GM12878 (cell line): ENCODE results near the gene GAMT. TPM values are rescaled to one million over a fixed set of nuclear protein-coding genes. Genes with fewer than 3 reads are reported as not detected.

Experiments used
- BHLHE40 ChIP-seq, 2 experiments: fragments of 450-650 bp in 1 of 2; IDR thresholded peaks; 2 replicates each; pipeline ENCODE4 v1.6.1; 2011 to 2017; ENCODE audit warnings: low read depth in 2 of 2, borderline replicate concordance in 1 of 2, improper control_type of control experiment in 1 of 2, low read length in 1 of 2, mild to moderate bottlenecking in 1 of 2
- CREM ChIP-seq: IDR thresholded peaks from 2 replicates; pipeline ENCODE4 v1.6.1; 2014; ENCODE audit warnings: antibody characterized with exemption, low read depth
- DPF2 ChIP-seq: fragments of 450-650 bp; IDR thresholded peaks from 2 replicates; pipeline ENCODE4 v1.6.1; 2017; ENCODE audit warnings: mild to moderate bottlenecking
- GATAD2B ChIP-seq: fragments of 450-650 bp; conservative IDR thresholded peaks from 2 replicates; pipeline ENCODE4 v1.6.1; 2017; ENCODE audit warnings: low read depth, mild to moderate bottlenecking, moderate library complexity
- IKZF1 ChIP-seq: fragments of 450-650 bp; conservative IDR thresholded peaks from 2 replicates; pipeline ENCODE4 v1.6.1; 2017; ENCODE audit warnings: antibody characterized with exemption, mild to moderate bottlenecking
- LARP7 ChIP-seq: fragments of 450-650 bp; IDR thresholded peaks from 2 replicates; pipeline ENCODE4 v1.6.1; 2017; ENCODE audit warnings: mild to moderate bottlenecking
- NBN ChIP-seq: fragments of 450-650 bp; IDR thresholded peaks from 2 replicates; pipeline ENCODE4 v1.6.1; 2016
- NFXL1 ChIP-seq: fragments of 450-650 bp; IDR thresholded peaks from 2 replicates; pipeline ENCODE4 v1.6.1; 2017; ENCODE audit warnings: antibody characterized with exemption, mild to moderate bottlenecking, borderline replicate concordance
- RB1 ChIP-seq: fragments of 450-650 bp; formaldehyde crosslinking; IDR thresholded peaks from 2 replicates; pipeline ENCODE4 v1.6.1; 2017; ENCODE audit warnings: mild to moderate bottlenecking, borderline replicate concordance
- RUNX3 ChIP-seq: IDR thresholded peaks from 2 replicates; pipeline ENCODE4 v1.6.1; 2012; ENCODE audit warnings: low read length, inconsistent platforms
- ZNF207 ChIP-seq: fragments of 450-650 bp; IDR thresholded peaks from 2 replicates; pipeline ENCODE4 v1.6.1; 2014; ENCODE audit warnings: antibody characterized with exemption, mild to moderate bottlenecking, borderline replicate concordance
- ZNF592 ChIP-seq: fragments of 450-650 bp; IDR thresholded peaks from 2 replicates; pipeline ENCODE4 v1.6.1; 2017; ENCODE audit warnings: mild to moderate bottlenecking, moderate library complexity
- polyA plus RNA-seq, 11 experiments: library from polyadenylated mRNA; depleted of rRNA in 4 of 11; unstranded in 6 of 11; stranded (reverse) in 5 of 11; fragments of >200 nt; fragmentation: Nextera tagmentation in 4 of 11; fragmentation: Illumina TruSeq in 1 of 11; extraction: Ambion mirVana in 4 of 11; extraction: Trizol in 1 of 11; gene quantifications; 1 replicate in 1 of 11; 2 replicates in 10 of 11; pipeline versions ENCODE4 v1.2.1 to v1.2.3, GENCODE V29; 2011 to 2016; ENCODE audit warnings: inconsistent platforms in 2 of 11, missing spikeins in 2 of 11, low read depth in 1 of 11
- total RNA-seq, 4 experiments: library from RNA; depleted of rRNA in 3 of 4; stranded (reverse); fragments of >200 nt in 3 of 4; fragmentation: Illumina TruSeq in 1 of 4; extraction: Trizol in 1 of 4; gene quantifications; 2 replicates each; pipeline versions ENCODE4 v1.2.1 to v1.2.3, GENCODE V29; 2013 to 2021
- TF ChIP-seq, protein P1 (sequence below): fragments of 450-650 bp; IDR thresholded peaks from 2 replicates; pipeline ENCODE4 v1.6.1; 2017; ENCODE audit warnings: mild to moderate bottlenecking, moderate library complexity

The GAMT gene
- total and polyA plus RNA-seq, 10 of the 15 experiments (the other 5 are each of a cell fraction or from before 2014, with no cell fraction given) = 1.6 to 131 (median 38.8) TPM

- TF ChIP-seq ZNF592 (0 out of 2 replicates have a peak, but pooled peaks have one; percentile 44), GATAD2B (peak; percentile 95), BHLHE40 (IDR thresholded peaks at IDR 0.05; ENCODE audit: borderline replicate concordance in 1 of 2, low read depth in 2 of 2, low read length in 1 of 2) (peak in 1 of 2 experiments; percentile 54; a peak in 2 of 4 replicates), CREM (no peak), NBN (no peak), ZNF207 (0 out of 2 replicates have a peak, but pooled peaks have one; percentile 20), LARP7 (peak; percentile 70), RB1 (peak; percentile 90; the same call in 1 of the 2 replicates), IKZF1 (peak; percentile 62), RUNX3 (no peak), NFXL1 (no peak), DPF2 (peak; percentile 60; the same call in 1 of the 2 replicates)
- TF ChIP-seq, protein P1, sequence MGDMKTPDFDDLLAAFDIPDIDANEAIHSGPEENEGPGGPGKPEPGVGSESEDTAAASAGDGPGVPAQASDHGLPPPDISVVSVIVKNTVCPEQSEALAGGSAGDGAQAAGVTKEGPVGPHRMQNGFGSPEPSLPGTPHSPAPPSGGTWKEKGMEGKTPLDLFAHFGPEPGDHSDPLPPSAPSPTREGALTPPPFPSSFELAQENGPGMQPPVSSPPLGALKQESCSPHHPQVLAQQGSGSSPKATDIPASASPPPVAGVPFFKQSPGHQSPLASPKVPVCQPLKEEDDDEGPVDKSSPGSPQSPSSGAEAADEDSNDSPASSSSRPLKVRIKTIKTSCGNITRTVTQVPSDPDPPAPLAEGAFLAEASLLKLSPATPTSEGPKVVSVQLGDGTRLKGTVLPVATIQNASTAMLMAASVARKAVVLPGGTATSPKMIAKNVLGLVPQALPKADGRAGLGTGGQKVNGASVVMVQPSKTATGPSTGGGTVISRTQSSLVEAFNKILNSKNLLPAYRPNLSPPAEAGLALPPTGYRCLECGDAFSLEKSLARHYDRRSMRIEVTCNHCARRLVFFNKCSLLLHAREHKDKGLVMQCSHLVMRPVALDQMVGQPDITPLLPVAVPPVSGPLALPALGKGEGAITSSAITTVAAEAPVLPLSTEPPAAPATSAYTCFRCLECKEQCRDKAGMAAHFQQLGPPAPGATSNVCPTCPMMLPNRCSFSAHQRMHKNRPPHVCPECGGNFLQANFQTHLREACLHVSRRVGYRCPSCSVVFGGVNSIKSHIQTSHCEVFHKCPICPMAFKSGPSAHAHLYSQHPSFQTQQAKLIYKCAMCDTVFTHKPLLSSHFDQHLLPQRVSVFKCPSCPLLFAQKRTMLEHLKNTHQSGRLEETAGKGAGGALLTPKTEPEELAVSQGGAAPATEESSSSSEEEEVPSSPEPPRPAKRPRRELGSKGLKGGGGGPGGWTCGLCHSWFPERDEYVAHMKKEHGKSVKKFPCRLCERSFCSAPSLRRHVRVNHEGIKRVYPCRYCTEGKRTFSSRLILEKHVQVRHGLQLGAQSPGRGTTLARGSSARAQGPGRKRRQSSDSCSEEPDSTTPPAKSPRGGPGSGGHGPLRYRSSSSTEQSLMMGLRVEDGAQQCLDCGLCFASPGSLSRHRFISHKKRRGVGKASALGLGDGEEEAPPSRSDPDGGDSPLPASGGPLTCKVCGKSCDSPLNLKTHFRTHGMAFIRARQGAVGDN = peak; percentile 48; the same call in 1 of the 2 replicates
Measured at GRCh38 chr19:1401138-1401888, at the start of gene GAMT (continued).
